Right cardiac atrium (tissue), 5 donors: Measurements from ENCODE around the gene XRCC3. TPM values are rescaled to one million over a fixed set of nuclear protein-coding genes. Genes with fewer than 3 reads are reported as not detected.
A peak's percentile ranks its signal among the peaks of the same experiment; 100 is the strongest.

Experiments used
- ATAC-seq, 2 donors: fragments of 200-7000 bp; cut with Tn5 transposase; one replicate each; pipeline versions ENCODE4 v1.8.0 to v1.9.1; 2020; ENCODE audit warnings: moderate library complexity in 2 of 2, mild to moderate bottlenecking in 1 of 2
- DNase-seq, 3 donors: peaks; one replicate each; pipeline ENCODE4 v3.0.0-alpha.2; 2020
- H3K27ac ChIP-seq: one replicate; pipeline ENCODE4 v1.5.1; 2013; ENCODE audit warnings: mild to moderate bottlenecking, low read length, control low read depth, moderate library complexity
- H3K27me3 ChIP-seq: one replicate; pipeline ENCODE4 v1.6.1; 2013; ENCODE audit not compliant: control insufficient read depth, insufficient read depth
- H3K4me1 ChIP-seq: one replicate; pipeline ENCODE4 v1.6.1; 2013; ENCODE audit warnings: low read length; ENCODE audit not compliant: control insufficient read depth, insufficient read depth
- H3K4me3 ChIP-seq: one replicate; pipeline ENCODE4 v1.5.1; 2013; ENCODE audit warnings: low read length, control low read depth
- H3K9me3 ChIP-seq: one replicate; pipeline ENCODE4 v1.6.1; 2013; ENCODE audit warnings: low read length; ENCODE audit not compliant: control insufficient read depth
- WGBS: extraction: QIAGEN DNeasy Blood & Tissue Kit; methylation state at CpG from one replicate; pipeline ENCODE4 v1.1.7; 2013; 5-methylcytosine and 5-hydroxymethylcytosine counted together
- intact Hi-C, 4 donors: fragments of 100-400 bp; cut with DNase I; formaldehyde crosslinking; loops; one replicate each; pipeline versions ENCODE4 v1.11.0 to v1.14.0; 2022 to 2023
- polyA plus RNA-seq: library from polyadenylated mRNA; stranded (reverse); fragments of 200-250 nt; gene quantifications from one replicate; pipeline ENCODE4 v1.2.3, GENCODE V29; 2013
- total RNA-seq, 4 donors: library from RNA; stranded (reverse); fragmentation: NEBNext Ultra II Directional; extraction: Animal tissue kit (Norgen Biotek cat#: 25700); gene quantifications; one replicate each; pipeline ENCODE4 v1.2.1, GENCODE V29; 2021
- donor health status: healthy with polysubstance abuse.
- donor health status: DM: no; HTN: yes; CAD: no.
- donor health status: DM: no; HTN: no; CAD: no.
- donor health status: DM: no; HTN: yes; CAD: no; lungs with severe emphysema.
- donor health status: DM: yes; HTN: yes; CAD: no.

The XRCC3 gene
- total and polyA plus RNA-seq, 5 donors, result 2.1 to 5.6 (median 2.3) TPM

DNA sequence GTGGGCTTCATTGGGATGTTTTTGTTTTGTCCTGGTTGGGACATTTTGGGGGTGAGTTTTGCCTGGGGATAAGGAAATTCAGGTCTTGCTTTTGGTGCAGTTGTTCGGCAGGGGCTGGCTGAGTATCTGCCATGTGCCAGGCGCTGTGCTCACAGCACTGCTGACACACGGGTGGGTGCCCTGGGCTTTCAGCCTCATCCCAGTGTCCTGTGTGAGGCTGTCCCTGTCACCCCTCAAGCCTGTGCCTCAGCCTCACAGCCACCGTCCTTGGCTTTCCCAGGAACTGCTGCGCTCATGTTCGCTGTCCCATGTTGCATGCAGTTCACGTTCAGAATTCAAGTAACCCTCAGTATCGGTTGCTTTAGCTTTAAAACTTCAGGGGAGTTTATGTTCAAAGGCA lies 24.9 kb downstream of the XRCC3 start:
- DNase-seq (no peak), ATAC-seq (peak in 1 of 2 donors; percentile 19)
- Histone ChIP-seq H3K9me3 (no peaks in the 10 kb centered on the region), H3K27me3 (no peaks in the 10 kb centered on the region), H3K4me3 (no peak overlapping the region), H3K27ac (no peak overlapping the region), H3K4me1 (peaks cover 3% of the 10 kb centered on the region)
- intact Hi-C loops, result loop anchor here in 1 of 4 donors (10.0 kb wide), 1 partner anchor 116 kb away; no protein-coding TSS in a partner anchor
- WGBS, result 87% methylated on average over 8 of the region's 8 CpGs

DNA sequence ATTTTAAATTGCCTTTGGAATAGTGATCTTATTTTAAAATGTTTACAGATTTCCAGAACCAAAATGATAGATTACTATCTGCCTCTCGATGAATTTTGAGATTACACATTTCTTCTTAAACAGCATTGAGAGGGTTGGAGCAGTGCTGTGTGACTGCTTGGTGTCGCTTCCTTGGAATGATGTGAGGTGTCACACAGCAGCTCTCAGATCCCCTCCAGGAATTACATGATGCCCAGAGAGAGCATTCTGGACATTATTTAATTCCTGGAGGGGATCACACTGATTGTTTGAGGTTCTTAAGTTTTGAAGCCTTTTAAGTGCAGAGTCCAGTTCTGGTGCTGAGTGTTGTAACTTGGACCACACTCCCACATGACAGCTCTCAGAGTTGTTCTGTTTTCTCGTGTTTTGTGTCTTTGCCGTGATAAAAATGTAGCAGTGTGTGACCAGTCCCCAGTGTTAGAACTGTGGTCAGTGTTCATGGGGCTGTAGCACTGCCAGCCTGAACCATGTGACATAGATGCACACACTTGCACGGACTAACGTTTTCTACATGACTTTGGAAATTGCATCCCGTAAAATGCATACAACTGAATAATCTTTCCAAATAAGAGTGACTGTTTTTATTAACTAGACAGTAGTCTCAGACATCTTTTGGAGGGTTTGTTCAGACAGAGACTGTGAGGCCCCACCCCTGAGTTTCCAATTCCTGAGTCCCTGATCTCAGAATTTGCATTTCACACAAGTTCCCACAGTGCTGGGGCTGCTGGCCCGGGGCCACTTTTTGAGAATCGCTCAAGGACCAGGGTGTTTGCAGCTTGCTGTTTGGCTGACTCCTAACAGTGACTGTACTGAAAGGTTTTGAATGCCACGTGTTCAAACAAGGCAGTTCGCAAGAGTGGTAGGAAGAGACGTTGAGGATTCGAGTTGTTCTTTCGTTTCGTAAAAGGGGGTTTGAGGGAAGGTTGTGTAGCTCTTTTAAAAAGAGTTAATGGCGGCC lies 26.0 kb downstream of the XRCC3 start:
- WGBS, result 40% methylated on average over 16 of the region's 16 CpGs
- Histone ChIP-seq H3K9me3 (no peaks in the 10 kb centered on the region), H3K4me3 (no peak overlapping the region), H3K27me3 (no peaks in the 10 kb centered on the region), H3K4me1 (peaks cover 3% of the 10 kb centered on the region), H3K27ac (peak overlapping the region; percentile 43)
- peak; percentile 78 to 89 (median 85) for DNase-seq
- intact Hi-C loops, result no loop called here
- peak; percentile 83 to 85 for ATAC-seq

DNA sequence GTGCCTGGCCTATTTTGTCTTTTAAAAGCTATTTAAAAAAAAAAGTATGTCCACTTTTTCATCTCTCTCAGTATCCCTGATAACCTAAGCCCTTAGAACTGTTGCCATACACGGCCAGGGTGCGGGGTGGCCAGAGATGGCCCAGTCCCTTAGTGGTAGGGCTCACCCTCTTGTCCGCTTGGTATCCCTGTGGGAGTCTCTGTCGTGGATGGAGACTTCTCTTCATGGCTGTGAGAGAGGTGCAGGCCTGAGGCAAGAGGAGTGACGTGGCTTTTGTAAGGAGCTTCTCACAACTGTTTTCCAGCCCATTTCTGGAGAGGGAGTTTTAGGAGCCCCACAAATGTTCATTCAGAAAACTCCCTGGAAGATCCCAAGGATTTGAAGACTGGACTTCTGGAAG lies 26.8 kb downstream of the XRCC3 start:
- H3K9me3 ChIP-seq, result no peaks in the 10 kb centered on the region
- H3K27ac ChIP-seq, result no peak overlapping the region
- 84% methylated on average over 5 of the region's 5 CpGs for WGBS
- no peak overlapping the region for H3K4me3 ChIP-seq
- ATAC-seq (no peak), DNase-seq (no peak)
- no peaks in the 10 kb centered on the region for H3K27me3 ChIP-seq
- peaks cover 3% of the 10 kb centered on the region for H3K4me1 ChIP-seq
- intact Hi-C loops, result no loop called here

- Histone ChIP-seq H3K4me3 (no peak overlapping the region), H3K9me3 (no peaks in the 10 kb centered on the region), H3K27ac (no peak overlapping the region), H3K4me1 (peaks cover 3% of the 10 kb centered on the region), H3K27me3 (no peaks in the 10 kb centered on the region)
- DNase-seq (no peak), ATAC-seq (no peak)
- WGBS, result 80% methylated on average over 4 of the region's 4 CpGs
- intact Hi-C loops, result no loop called here
Observed at GRCh38 chr14:103687712-103688111, 27.5 kb downstream of the XRCC3 start.

DNA sequence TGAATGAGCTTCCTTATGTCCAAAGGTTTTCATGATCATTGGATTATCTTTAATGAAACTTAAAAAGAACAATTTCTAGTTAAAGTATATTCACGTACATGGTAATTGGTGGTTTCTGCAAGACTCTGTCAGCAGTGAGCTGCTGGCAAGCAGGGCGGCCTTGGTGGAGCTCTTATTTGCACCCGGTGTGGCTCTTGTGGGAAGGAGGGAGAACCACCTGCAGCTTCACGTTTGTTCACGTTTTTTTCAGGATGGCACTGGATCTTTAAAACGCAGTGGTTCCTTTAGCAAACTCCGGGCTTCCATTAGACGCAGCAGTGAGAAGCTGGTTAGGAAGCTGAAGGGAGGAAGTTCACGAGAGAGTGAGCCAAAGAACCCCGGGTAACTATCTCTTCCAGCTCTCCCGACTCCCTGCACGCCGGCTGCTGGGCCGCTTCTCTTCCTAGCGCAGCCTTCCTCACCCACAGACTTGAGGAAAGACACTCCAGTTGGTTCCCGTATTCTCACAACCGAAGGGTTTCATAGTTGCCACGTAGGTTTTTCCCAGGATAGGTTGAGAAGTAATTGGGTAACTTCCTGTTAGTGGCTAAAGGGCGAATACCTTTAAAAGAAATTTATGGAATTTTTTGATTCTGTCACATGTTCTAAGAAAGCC lies 28.3 kb downstream of the XRCC3 start:
- Histone ChIP-seq H3K4me1 (peaks cover 3% of the 10 kb centered on the region), H3K27me3 (no peaks in the 10 kb centered on the region), H3K4me3 (no peak overlapping the region), H3K9me3 (no peaks in the 10 kb centered on the region), H3K27ac (peak overlapping the region; percentile 45)
- 51% methylated on average over 19 of the region's 19 CpGs for WGBS
- ATAC-seq, result peak in 1 of 2 donors; percentile 14
- intact Hi-C loops, result no loop called here
- no peak for DNase-seq

DNA sequence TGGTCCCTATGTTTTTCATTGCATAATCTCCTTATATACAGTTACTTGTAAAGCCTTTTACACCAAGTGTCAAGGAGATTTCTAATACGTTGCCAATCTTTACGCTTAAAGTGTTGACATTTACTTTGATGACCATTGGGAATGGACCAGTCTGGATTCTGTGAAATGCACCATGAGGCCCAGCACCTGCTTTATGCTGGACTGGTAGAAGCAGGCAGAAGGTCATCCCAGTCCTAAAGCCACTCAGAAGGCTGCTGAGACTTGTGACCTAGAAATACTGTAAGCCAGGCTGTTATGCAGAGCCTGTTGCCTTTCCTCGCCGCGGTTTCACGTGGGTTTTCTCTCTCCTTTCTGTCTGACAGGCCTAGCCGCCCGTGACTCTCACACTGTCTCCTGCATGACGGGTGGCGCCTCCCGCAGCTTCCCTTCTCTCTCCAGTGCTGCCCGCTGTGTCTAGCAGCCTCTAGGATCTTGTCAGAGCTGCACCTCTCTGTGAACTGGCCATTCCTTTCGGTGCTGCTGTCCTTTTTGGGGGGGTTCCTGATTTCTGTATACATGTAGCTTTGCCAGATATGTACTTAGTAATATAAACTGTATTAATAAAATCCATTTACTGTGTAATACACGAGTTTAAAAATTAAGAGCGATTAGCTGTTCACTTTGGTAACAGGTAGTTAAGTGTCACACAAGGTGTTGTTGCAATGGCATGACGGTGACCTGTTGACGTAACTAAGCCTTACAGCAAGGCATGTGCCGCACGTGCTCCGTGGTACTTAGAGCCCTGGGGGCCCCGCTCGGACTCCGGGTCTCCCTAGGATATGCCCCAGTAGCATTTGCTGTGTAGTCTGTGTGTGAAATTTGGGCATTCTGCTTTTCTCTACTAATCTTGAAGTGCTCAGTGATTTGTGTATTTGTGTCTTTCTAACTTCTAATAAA lies 29.7 kb downstream of the XRCC3 start:
- Histone ChIP-seq H3K4me3 (no peak overlapping the region), H3K27ac (no peak overlapping the region), H3K27me3 (no peaks in the 10 kb centered on the region), H3K4me1 (peaks cover 3% of the 10 kb centered on the region), H3K9me3 (no peaks in the 10 kb centered on the region)
- whole genome bisulfite sequencing, result 89% methylated on average over 23 of the region's 23 CpGs
- ATAC-seq, result no peak
- no peak for DNase-seq
- intact Hi-C loops, result no loop called here

DNA sequence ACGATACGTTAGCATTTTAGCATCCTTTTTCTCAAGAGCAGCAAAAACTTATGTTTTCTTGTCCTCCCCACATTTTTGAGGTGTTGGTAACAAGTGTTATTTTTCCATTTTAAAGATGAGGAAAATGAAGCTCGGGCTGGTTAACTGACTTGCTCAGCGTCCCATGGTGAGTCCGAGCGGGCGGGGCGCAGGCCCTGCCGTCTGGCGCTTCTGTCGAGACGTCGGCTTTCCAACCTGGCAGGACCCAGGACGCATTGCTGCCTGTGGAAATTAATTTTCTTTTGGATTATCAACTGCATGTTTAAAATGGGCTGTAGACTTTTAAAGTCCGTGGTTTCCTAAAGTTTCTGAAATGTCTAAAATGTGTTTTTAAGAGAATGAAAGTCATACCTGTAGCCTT lies 30.4 kb downstream of the XRCC3 start:
- 88% methylated on average over 15 of the region's 15 CpGs for WGBS
- H3K27ac ChIP-seq, result no peak overlapping the region

GRCh38 chr14:103684471-103684870 lies 30.8 kb downstream of the XRCC3 start:
- intact Hi-C loops, result no loop called here
- H3K27ac ChIP-seq, result no peak overlapping the region
- peaks cover 3% of the 10 kb centered on the region for H3K4me1 ChIP-seq
- no peaks in the 10 kb centered on the region for H3K27me3 ChIP-seq
- WGBS, result 71% methylated on average over 6 of the region's 6 CpGs
- ATAC-seq, result peak in 1 of 2 donors; percentile 19
- H3K4me3 ChIP-seq, result no peak overlapping the region
- DNase-seq, result peak in 1 of 3 donors; percentile 67
- no peaks in the 10 kb centered on the region for H3K9me3 ChIP-seq

More for the DNA sequence above, 30.4 kb downstream of the XRCC3 start:
- Histone ChIP-seq H3K27me3 (no peaks in the 10 kb centered on the region), H3K4me3 (no peak overlapping the region), H3K9me3 (no peaks in the 10 kb centered on the region), H3K4me1 (peaks cover 3% of the 10 kb centered on the region)
- DNase-seq, result no peak
- intact Hi-C loops, result no loop called here
- no peak for ATAC-seq

DNA sequence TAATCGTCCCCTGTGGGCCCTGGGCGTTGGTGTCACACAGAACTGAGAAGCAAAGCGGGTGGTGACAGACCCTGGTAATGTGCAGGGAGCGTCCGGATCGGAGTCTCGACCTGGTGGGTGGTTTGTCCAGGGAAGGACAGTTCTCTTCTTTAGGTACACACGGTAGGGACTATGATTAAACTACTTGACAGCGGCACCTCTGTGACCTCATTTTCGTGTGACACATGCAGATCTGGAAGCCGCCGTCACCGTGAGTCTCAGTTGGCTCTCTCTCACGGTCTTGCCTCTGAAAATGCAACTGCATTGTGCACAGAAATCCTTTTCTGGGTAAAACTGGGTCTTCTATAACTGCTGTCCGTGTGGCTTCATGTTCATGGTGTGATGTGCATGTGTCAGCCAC lies 32.1 kb downstream of the XRCC3 start:
- 72% methylated on average over 15 of the region's 15 CpGs for WGBS
- no peak for ATAC-seq
- Histone ChIP-seq H3K27ac (no peak overlapping the region), H3K27me3 (no peaks in the 10 kb centered on the region), H3K9me3 (no peaks in the 10 kb centered on the region), H3K4me3 (no peak overlapping the region), H3K4me1 (no peaks in the 10 kb centered on the region)
- intact Hi-C loops, result no loop called here
- no peak for DNase-seq

- Histone ChIP-seq H3K27ac (no peak overlapping the region), H3K27me3 (no peaks in the 10 kb centered on the region), H3K4me3 (no peak overlapping the region), H3K4me1 (no peaks in the 10 kb centered on the region), H3K9me3 (no peaks in the 10 kb centered on the region)
- WGBS, result 79% methylated on average over 17 of the region's 17 CpGs
- ATAC-seq (no peak), DNase-seq (no peak)
- intact Hi-C loops, result no loop called here
Observed at GRCh38 chr14:103680491-103681231, 34.6 kb downstream of the XRCC3 start.
